Spleen (tissue), 11 donors: ENCODE data around the gene QSER1. TPM values are rescaled to one million over a fixed set of nuclear protein-coding genes. Genes with fewer than 3 reads are reported as not detected.

Experiments used
- DNase-seq: peaks from one replicate; pipeline ENCODE4 v3.0.0-alpha.2; 2020
- H3K27ac ChIP-seq, 8 donors: fragments of 200-600 bp; sonication (generic) in 7 of 8; 1 replicate in 4 of 8; 2 replicates in 4 of 8; pipeline versions ENCODE4 v1.5.0 to v1.8.0; 2016 to 2021; ENCODE audit warnings: inconsistent platforms in 4 of 8, mild to moderate bottlenecking in 4 of 8, moderate library complexity in 1 of 8
- H3K27me3 ChIP-seq, 7 donors: fragments of 200-600 bp; sonication (generic) in 6 of 7; replicated peaks in 1 of 7; 1 replicate in 4 of 7; 2 replicates in 3 of 7; pipeline versions ENCODE4 v1.5.0 to v1.8.0; 2016 to 2021; ENCODE audit warnings: inconsistent platforms in 3 of 7, mild to moderate bottlenecking in 1 of 7
- H3K36me3 ChIP-seq, 6 donors: fragments of 200-600 bp; sonication (generic) in 5 of 6; 1 replicate in 4 of 6; 2 replicates in 2 of 6; pipeline versions ENCODE4 v1.5.0 to v1.8.0; 2016 to 2021; ENCODE audit warnings: inconsistent platforms in 2 of 6
- H3K4me1 ChIP-seq, 6 donors: fragments of 200-600 bp; sonication (generic) in 5 of 6; 1 replicate in 3 of 6; 2 replicates in 3 of 6; pipeline versions ENCODE4 v1.5.0 to v1.8.0; 2016 to 2021; ENCODE audit warnings: inconsistent platforms in 3 of 6
- H3K4me3 ChIP-seq, 8 donors: fragments of 200-600 bp; sonication (generic) in 7 of 8; 1 replicate in 4 of 8; 2 replicates in 4 of 8; pipeline versions ENCODE4 v1.5.0 to v1.8.0; 2016 to 2021; ENCODE audit warnings: inconsistent platforms in 4 of 8, mild to moderate bottlenecking in 4 of 8, moderate library complexity in 2 of 8
- H3K9me3 ChIP-seq, 8 donors: fragments of 200-600 bp; sonication (generic) in 7 of 8; 1 replicate in 4 of 8; 2 replicates in 4 of 8; pipeline versions ENCODE4 v1.5.0 to v1.8.0; 2016 to 2021; ENCODE audit warnings: inconsistent platforms in 4 of 8
- POLR2A ChIP-seq, 3 donors: fragments of 450-650 bp; IDR thresholded peaks; one replicate each; pipeline ENCODE4 v1.5.1; 2017; ENCODE audit warnings: antibody characterized with exemption in 3 of 3, mild to moderate bottlenecking in 1 of 3
- POLR2AphosphoS5 ChIP-seq, 3 donors: sonication (generic); formaldehyde crosslinking; IDR thresholded peaks; one replicate each; pipeline ENCODE4 v1.5.1; 2017; ENCODE audit warnings: antibody characterized with exemption in 3 of 3
- WGBS, 5 donors: extraction: QIAGEN DNeasy Blood & Tissue Kit in 3 of 5; methylation state at CpG; one replicate each; pipeline versions ENCODE4 v1.1.5 to v1.1.7; 2013 to 2018; 5-methylcytosine and 5-hydroxymethylcytosine counted together
- intact Hi-C: fragments of 100-400 bp; cut with DNase I; formaldehyde crosslinking; loops from one replicate; pipeline ENCODE4 v1.15.0; 2023; ENCODE audit warnings: low total_unique reads
- polyA plus RNA-seq, 3 donors: library from polyadenylated mRNA; stranded (reverse); fragments of 200-250 nt; gene quantifications; one replicate each; pipeline ENCODE4 v1.2.1, GENCODE V29; 2013
- total RNA-seq, 7 donors: library from RNA; depleted of rRNA in 3 of 7; stranded (reverse); fragments of >200 nt in 3 of 7; fragmentation: NEBNext Ultra II Directional in 4 of 7; extraction: Animal tissue kit (Norgen Biotek cat#: 25700) in 4 of 7; gene quantifications; one replicate each; pipeline versions ENCODE4 v1.1.0 to v1.2.1, GENCODE V29; 2016 to 2021
- TF ChIP-seq, protein P1 (sequence below), 11 experiments: fragments of 200-600 bp in 7 of 11; fragments of 450-650 bp in 4 of 11; sonication (generic) in 4 of 11; IDR thresholded peaks in 8 of 11; conservative IDR thresholded peaks in 3 of 11; 1 replicate in 7 of 11; 2 replicates in 4 of 11; pipeline versions ENCODE4 v1.4.0 to v1.8.0; 2016 to 2021; ENCODE audit warnings: antibody characterized with exemption in 11 of 11, inconsistent platforms in 4 of 11, mild to moderate bottlenecking in 1 of 11
- donor health status: healthy with polysubstance abuse.
- donor health status: DM: no; HTN: no; CAD: no; lungs with moderate emphysema.
- donor health status: DM: no; HTN: no; CAD: no.
- donor health status: Bipolar disorder and iron deficiency.
- donor health status: healthy.
- donor health status: DM: no; HTN: no; CAD: no.
- donor health status: DM: yes; HTN: yes; CAD: no.

QSER1 gene
- total and polyA plus RNA-seq, 10 donors = 2.4 to 34.9 (median 24.6) TPM

- Histone ChIP-seq H3K36me3 (peaks cover 0 to 1% (median 0%) of the 10 kb centered on the region in 6 donors), H3K27me3 (no peaks in the 10 kb centered on the region), H3K9me3 (no peaks in the 10 kb centered on the region), H3K4me1 (peaks cover 0 to 42% (median 34%) of the 10 kb centered on the region in 6 donors), H3K4me3 (peak overlapping the region; percentile 84 to 92 (median 90)), H3K27ac (peak overlapping the region; percentile 76 to 96 (median 94))
- WGBS, 5 donors = 0 to 3% (median 1%) methylated on average over 35 to 66 of the region's 66 CpGs
- TF ChIP-seq POLR2A (IDR thresholded peaks at IDR 0.05) (no peak), POLR2AphosphoS5 (IDR thresholded peaks at IDR 0.05) (peak in 2 of 3 donors; percentile 24 to 46)
- TF ChIP-seq, protein P1, sequence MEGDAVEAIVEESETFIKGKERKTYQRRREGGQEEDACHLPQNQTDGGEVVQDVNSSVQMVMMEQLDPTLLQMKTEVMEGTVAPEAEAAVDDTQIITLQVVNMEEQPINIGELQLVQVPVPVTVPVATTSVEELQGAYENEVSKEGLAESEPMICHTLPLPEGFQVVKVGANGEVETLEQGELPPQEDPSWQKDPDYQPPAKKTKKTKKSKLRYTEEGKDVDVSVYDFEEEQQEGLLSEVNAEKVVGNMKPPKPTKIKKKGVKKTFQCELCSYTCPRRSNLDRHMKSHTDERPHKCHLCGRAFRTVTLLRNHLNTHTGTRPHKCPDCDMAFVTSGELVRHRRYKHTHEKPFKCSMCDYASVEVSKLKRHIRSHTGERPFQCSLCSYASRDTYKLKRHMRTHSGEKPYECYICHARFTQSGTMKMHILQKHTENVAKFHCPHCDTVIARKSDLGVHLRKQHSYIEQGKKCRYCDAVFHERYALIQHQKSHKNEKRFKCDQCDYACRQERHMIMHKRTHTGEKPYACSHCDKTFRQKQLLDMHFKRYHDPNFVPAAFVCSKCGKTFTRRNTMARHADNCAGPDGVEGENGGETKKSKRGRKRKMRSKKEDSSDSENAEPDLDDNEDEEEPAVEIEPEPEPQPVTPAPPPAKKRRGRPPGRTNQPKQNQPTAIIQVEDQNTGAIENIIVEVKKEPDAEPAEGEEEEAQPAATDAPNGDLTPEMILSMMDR (IDR thresholded peaks at IDR 0.05 in 8 of 11, conservative IDR thresholded peaks at IDR 0.05 in 3 of 11) = peak in 7 of 11 experiments; percentile 25 to 63 (median 43)
- intact Hi-C loops = no loop called here
- peak; percentile 92 for DNase-seq
Measured at GRCh38 chr11:32893343-32894148, 935 bp downstream of the QSER1 start.

- Histone ChIP-seq H3K36me3 (peaks cover 0 to 7% (median 0%) of the 10 kb centered on the region in 6 donors), H3K4me1 (peaks cover 0 to 50% (median 40%) of the 10 kb centered on the region in 6 donors), H3K27ac (peak overlapping the region; percentile 76 to 96 (median 94)), H3K27me3 (no peaks in the 10 kb centered on the region), H3K9me3 (no peaks in the 10 kb centered on the region), H3K4me3 (peak overlapping the region; percentile 84 to 92 (median 90))
- intact Hi-C loops = no loop called here
- TF ChIP-seq POLR2AphosphoS5 (IDR thresholded peaks at IDR 0.05) (no peak), POLR2A (IDR thresholded peaks at IDR 0.05) (no peak)
- TF ChIP-seq, protein P1 (IDR thresholded peaks at IDR 0.05 in 8 of 11, conservative IDR thresholded peaks at IDR 0.05 in 3 of 11) = no peak
- no peak for DNase-seq
- 7 to 10% (median 8%) methylated on average over 14 of the region's 14 CpGs for WGBS, 5 donors
Measured at GRCh38 chr11:32894149-32894827, 1.7 kb downstream of the QSER1 start.

GRCh38 chr11:32894921-32895320 lies 2.3 kb downstream of the QSER1 start:
- WGBS, 5 donors = 72 to 87% (median 82%) methylated on average over 3 of the region's 3 CpGs
- peak overlapping the region in 1 of 8 donors; percentile 92 for H3K4me3 ChIP-seq
- H3K4me1 ChIP-seq = peaks cover 0 to 56% (median 45%) of the 10 kb centered on the region in 6 donors
- TF ChIP-seq, protein P1 (IDR thresholded peaks at IDR 0.05 in 8 of 11, conservative IDR thresholded peaks at IDR 0.05 in 3 of 11) = no peak
- TF ChIP-seq POLR2AphosphoS5 (IDR thresholded peaks at IDR 0.05) = no peak
- TF ChIP-seq POLR2A (IDR thresholded peaks at IDR 0.05) = no peak
- peak overlapping the region in 7 of 8 donors; percentile 13 to 96 (median 94) for H3K27ac ChIP-seq
- H3K27me3 ChIP-seq = no peaks in the 10 kb centered on the region
- no peaks in the 10 kb centered on the region for H3K9me3 ChIP-seq
- no peak for DNase-seq
- peaks cover 0 to 7% (median 0%) of the 10 kb centered on the region in 6 donors for H3K36me3 ChIP-seq
- intact Hi-C loops = no loop called here

- Histone ChIP-seq H3K9me3 (no peaks in the 10 kb centered on the region), H3K27me3 (no peaks in the 10 kb centered on the region), H3K4me1 (peaks cover 0 to 62% (median 48%) of the 10 kb centered on the region in 6 donors), H3K36me3 (peaks cover 0 to 7% (median 0%) of the 10 kb centered on the region in 6 donors), H3K27ac (no peak overlapping the region), H3K4me3 (no peak overlapping the region)
- TF ChIP-seq POLR2AphosphoS5 (IDR thresholded peaks at IDR 0.05) (no peak), POLR2A (IDR thresholded peaks at IDR 0.05) (no peak)
- TF ChIP-seq, protein P1 (IDR thresholded peaks at IDR 0.05 in 8 of 11, conservative IDR thresholded peaks at IDR 0.05 in 3 of 11) = no peak
- intact Hi-C loops = no loop called here
- 43 to 82% (median 67%) methylated on average over 1 of the region's 1 CpG for WGBS, 5 donors
- DNase-seq = no peak
Measured at GRCh38 chr11:32895471-32895870, 2.9 kb downstream of the QSER1 start.
